Lower leg skin (tissue), 4 donors: ENCODE results near the gene BAIAP2L2. TPM values are rescaled to one million over a fixed set of nuclear protein-coding genes. Genes with fewer than 3 reads are reported as not detected.
"Not testable (repeated sequence)": the region's sequence is repeated elsewhere in the genome, so short reads cannot be mapped to it uniquely, and the experiment has no call there.

ENCODE experiments used
- DNase-seq, 2 donors: peaks; one replicate each; pipeline ENCODE4 v3.0.0-alpha.2; 2019; ENCODE audit warnings: low spot score in 2 of 2
- H3K4me3 ChIP-seq: fragments of 200-600 bp; sonication (generic); 2 replicates; pipeline ENCODE4 v1.5.1; 2017; ENCODE audit warnings: mild to moderate bottlenecking, low read depth; ENCODE audit not compliant: poor library complexity, severe bottlenecking
- CTCF ChIP-seq, 3 donors: fragments of 450-650 bp; IDR thresholded peaks; one replicate each; pipeline ENCODE4 v1.5.1; 2016; ENCODE audit warnings: antibody characterized with exemption in 3 of 3, mild to moderate bottlenecking in 3 of 3, moderate library complexity in 2 of 3
- POLR2A ChIP-seq, 2 donors: fragments of 450-650 bp; IDR thresholded peaks; one replicate each; pipeline ENCODE4 v1.6.1; 2016 to 2017; ENCODE audit warnings: antibody characterized with exemption in 2 of 2, mild to moderate bottlenecking in 1 of 2, moderate library complexity in 1 of 2
- WGBS, 2 donors: methylation state at CpG; one replicate each; pipeline ENCODE4 v1.1.5; 2018; 5-methylcytosine and 5-hydroxymethylcytosine counted together
- intact Hi-C: fragments of 100-400 bp; cut with DNase I; formaldehyde crosslinking; loops from one replicate; pipeline ENCODE4 v1.15.0; 2023; ENCODE audit warnings: low total_unique reads
- total RNA-seq, 4 donors: library from RNA; depleted of rRNA; stranded (reverse); fragments of >200 nt; gene quantifications; one replicate each; pipeline ENCODE4 v1.1.0, GENCODE V29; 2016

The BAIAP2L2 gene
- total RNA-seq, 4 donors from 2014 or later = 1.3 to 2.3 (median 2.1) TPM

- H3K4me3 ChIP-seq = no peak overlapping the region
- intact Hi-C loops = no loop called here
- DNase-seq = no peak
- WGBS, 2 donors = 84 to 85% methylated on average over 7 of the region's 7 CpGs
- no peak for TF ChIP-seq POLR2A (IDR thresholded peaks at IDR 0.05)
- TF ChIP-seq CTCF (IDR thresholded peaks at IDR 0.05) = no peak
Observed at GRCh38 chr22:38079804-38080203, 30.7 kb downstream of the BAIAP2L2 start.

DNA sequence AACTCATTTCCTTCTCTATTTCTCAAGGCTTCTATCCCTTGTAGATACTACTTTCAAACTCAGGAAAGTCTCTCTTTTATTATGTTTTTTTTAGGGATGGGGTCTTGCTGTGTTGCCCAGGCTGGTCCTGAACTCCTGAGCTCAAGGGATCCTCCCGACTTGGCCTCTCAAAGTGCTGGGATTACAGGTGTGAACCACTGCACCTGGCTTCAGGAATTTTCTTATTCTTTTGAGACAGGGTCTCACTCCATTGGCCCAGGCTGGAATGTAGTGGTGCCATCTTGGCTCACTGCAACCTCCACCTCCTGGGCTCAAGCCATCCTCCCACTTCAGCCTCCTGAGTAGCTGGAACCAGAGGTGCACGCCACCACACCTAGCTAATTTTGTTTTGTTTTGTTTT is 31.3 kb downstream of the BAIAP2L2 start:
- intact Hi-C loops, DNase-seq, H3K4me3 ChIP-seq: not testable (repeated sequence)
- WGBS, 2 donors = 92 to 100% methylated on average over 2 of the region's 2 CpGs

- intact Hi-C loops = no loop called here
- no peak overlapping the region for H3K4me3 ChIP-seq
- WGBS, 2 donors = 70 to 75% methylated on average over 21 to 22 of the region's 22 CpGs
- TF ChIP-seq POLR2A (IDR thresholded peaks at IDR 0.05) (no peak), CTCF (IDR thresholded peaks at IDR 0.05) (no peak)
- DNase-seq = no peak
Observed at GRCh38 chr22:38078046-38078840, 32.2 kb downstream of the BAIAP2L2 start.

- 68 to 81% methylated on average over 9 of the region's 14 CpGs for WGBS, 2 donors
- TF ChIP-seq CTCF (IDR thresholded peaks at IDR 0.05) (no peak), POLR2A (IDR thresholded peaks at IDR 0.05) (no peak)
- intact Hi-C loops = no loop called here
- no peak overlapping the region for H3K4me3 ChIP-seq
- no peak for DNase-seq
Observed at GRCh38 chr22:38077595-38077994, 32.9 kb downstream of the BAIAP2L2 start.

GRCh38 chr22:38077096-38077495 is 33.4 kb downstream of the BAIAP2L2 start:
- DNase-seq = no peak
- 80 to 87% methylated on average over 12 of the region's 12 CpGs for WGBS, 2 donors

GRCh38 chr22:38075961-38076360 is 34.5 kb downstream of the BAIAP2L2 start:
- H3K4me3 ChIP-seq = no peak overlapping the region
- intact Hi-C loops = no loop called here
- no peak for DNase-seq
- TF ChIP-seq POLR2A (IDR thresholded peaks at IDR 0.05) (no peak), CTCF (IDR thresholded peaks at IDR 0.05) (no peak)
- WGBS, 2 donors = 86 to 88% methylated on average over 13 of the region's 13 CpGs

More at GRCh38 chr22:38077096-38077495, 33.4 kb downstream of the BAIAP2L2 start:
- intact Hi-C loops = no loop called here
- TF ChIP-seq POLR2A (IDR thresholded peaks at IDR 0.05) (no peak), CTCF (IDR thresholded peaks at IDR 0.05) (no peak)
- H3K4me3 ChIP-seq = no peak overlapping the region
